NCI-H2196 treated with DMSO at 0.1 percent for 48 hours (cell line): ENCODE measurements around the gene NKX6-2.

Experiments used
- DNase-seq: peaks from one replicate; lab custom pipeline; 2025; ENCODE audit not compliant: unreplicated experiment; lab: John Stamatoyannopoulos, UW

Gene NKX6-2

DNA sequence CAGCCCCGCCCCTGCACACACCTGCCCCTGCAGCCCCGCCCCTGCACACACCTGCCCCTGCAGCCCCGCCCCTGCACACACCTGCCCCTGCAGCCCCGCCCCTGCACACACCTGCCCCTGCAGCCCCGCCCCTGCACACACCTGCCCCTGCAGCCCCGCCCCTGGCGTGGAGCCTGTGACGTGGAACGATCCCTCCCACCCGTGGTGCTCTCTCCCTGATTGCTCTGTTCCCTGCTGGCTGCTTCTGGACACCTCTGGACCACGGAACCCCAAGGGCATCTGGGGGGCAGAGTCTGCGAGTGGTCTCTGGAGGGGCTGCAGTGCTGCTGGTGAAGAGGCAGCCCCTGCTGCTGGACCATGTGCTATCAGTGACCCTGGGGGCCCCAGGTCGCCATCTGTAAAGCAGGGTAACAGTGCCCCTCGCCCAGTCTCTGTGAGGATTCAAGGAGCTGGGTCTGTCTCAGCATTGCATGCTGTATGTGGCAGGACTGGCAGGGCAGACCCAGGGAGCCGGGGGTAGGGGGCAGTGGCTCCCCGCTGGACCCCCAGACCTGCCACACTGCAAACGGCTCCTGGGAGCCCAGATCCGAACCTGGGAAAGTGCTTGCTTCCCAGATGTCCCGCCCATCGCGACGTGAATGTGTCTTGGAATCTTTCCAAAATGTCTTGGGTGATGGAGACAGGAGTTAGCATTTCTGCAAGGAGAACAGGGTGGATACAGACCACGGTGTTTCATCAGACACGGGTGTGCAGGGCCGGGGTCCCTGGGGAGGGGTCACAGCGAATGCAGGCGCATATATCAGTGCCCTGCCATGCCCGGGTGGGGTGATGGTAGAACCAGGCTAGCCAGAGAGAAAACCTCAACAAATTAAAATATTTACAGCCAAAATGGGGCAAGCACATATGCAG, 27.9 kb upstream of the NKX6-2 start:
- no peak for DNase-seq

DNA sequence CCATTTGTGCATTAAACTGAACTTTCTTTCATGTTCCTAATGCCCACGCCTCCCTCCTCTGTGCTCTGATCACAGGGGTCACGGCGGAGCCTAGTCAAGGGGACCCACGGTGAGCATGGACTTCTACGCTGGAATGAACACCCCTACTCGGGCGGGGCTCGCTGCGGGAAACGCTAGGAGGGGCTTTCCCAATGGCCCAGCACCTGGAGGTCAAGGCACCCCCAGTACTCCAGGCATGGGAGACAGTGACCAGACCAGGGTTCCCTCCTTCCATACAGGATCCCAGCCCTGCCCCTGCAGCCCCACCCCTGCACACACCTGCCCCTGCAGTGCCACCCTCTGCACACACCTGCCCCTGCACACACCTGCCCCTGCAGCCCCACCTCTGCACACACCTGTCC, 27.1 kb upstream of the NKX6-2 start:
- no peak for DNase-seq

DNA sequence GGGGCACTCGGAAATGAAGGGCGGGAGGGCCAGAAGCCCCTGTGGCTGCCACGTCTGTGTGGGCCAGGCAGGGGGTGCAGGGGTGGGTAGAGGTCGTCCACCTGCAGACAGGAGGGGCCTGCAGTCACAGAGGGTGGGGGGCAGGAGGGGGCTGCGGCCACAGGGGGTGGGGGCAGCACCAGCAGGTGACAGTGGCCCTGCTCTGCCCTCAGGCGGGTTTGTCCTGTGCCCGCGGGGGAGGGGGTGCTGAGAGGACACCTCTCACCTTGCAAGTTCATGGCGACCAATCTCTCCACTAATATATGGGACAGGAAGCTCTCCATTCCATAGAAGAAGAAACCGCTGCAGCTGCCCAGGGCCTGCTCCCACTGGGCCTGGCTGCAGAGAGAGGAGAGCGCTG, 26.6 kb upstream of the NKX6-2 start:
- DNase-seq, result no peak

DNA sequence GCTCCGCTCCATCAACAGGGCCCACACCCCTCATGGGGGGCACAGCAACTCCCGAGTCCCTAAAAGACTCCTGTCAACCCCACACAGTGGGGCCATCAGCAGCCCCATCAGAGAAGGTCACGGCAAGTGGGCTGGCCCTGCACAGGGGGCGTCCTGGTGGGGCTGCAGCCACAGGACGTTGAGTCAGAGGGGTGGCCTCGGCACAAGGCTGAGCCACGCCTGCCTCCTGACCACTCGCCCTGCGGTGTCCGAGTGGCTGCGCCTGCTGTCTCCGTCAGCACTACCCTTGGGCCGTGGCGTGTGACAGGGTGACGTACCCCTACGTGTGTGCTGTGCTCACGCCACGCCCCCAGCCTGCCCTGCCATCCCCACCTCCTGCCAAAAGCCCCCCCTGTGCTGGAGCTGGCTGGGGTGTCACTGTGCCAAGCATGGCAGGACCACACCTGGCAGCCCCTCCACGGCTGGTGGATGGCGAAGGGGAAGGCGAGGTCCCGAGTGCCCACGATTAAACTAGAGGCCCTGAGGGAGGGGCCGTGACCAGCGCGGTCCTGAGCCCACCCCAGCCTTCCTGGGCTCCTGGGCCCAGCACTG, 26.0 kb upstream of the NKX6-2 start:
- no peak for DNase-seq

DNA sequence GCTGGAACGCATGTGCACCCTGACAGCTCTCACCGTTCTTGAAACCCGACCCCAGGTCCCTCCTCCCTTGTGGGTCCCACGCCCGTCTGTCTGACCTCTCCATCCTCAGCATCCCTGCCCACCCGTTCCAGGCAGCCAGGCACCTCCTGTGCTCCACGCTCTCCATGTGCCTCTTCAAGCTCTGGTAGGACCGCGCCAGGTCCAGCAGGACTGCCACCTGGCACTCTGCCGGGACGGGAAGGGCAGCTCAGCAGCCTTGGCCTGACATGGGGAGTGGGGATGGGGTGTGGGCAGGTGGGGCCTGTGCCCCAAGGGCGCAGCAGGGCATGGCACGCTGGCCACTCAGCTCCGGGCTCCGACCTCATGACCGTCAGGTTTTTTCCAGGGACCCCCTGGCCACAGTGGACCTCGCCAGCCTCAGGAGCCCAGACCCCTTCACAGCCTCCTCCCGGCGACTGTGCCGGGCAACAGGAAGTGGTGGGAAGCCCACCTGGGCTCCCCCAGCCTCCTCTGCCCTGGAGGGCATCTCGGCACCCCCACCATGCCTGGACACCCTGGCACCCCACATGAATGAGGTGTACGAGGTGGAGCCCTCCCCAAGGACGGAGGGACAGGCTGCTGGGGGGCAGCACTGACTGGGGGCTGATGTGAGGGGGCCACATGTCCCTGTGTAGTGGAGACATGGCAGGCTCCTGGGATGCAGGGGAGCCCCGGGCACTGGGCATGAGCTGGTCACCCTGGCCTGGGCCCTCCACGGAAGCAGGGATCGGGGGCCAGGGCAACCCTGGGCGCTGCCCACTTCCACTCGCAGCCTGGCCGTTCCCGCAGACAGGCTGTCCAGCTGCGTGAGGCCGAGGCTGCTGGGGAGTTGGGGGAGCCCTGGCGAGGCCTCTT, 25.1 kb upstream of the NKX6-2 start:
- DNase-seq, result no peak

DNA sequence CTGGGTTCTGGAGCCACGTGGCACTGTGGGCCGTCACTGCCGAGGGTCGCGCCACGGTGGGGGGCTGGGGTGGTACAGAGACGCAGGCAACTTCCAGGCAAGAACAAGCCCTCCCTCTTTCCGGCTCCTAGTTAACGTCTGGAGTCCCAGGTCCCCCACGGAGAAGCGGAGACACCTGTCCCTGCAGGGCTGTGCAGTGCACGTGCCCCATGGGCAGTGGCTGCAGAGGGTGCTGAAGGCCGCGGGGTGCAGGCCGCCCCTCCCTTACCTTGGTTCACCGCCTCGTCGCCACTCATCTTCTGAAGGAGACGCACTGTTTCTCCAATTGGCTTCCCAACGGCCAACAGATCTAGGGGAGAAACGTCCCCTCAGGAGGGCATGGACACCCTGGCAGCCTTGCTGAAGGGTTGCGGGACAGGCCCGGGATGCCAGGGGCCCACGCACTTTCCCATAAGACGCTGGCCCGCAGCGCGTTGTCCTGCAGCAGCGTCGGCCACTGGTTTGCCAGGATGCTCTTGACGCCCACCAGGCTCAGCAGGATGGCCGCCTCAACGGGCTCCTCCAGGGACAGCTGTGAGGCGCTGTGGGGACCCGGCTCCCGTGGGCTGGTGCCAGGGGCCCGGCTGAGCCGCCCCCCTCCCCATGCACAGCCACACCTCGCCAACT, 24.3 kb upstream of the NKX6-2 start:
- no peak for DNase-seq

DNA sequence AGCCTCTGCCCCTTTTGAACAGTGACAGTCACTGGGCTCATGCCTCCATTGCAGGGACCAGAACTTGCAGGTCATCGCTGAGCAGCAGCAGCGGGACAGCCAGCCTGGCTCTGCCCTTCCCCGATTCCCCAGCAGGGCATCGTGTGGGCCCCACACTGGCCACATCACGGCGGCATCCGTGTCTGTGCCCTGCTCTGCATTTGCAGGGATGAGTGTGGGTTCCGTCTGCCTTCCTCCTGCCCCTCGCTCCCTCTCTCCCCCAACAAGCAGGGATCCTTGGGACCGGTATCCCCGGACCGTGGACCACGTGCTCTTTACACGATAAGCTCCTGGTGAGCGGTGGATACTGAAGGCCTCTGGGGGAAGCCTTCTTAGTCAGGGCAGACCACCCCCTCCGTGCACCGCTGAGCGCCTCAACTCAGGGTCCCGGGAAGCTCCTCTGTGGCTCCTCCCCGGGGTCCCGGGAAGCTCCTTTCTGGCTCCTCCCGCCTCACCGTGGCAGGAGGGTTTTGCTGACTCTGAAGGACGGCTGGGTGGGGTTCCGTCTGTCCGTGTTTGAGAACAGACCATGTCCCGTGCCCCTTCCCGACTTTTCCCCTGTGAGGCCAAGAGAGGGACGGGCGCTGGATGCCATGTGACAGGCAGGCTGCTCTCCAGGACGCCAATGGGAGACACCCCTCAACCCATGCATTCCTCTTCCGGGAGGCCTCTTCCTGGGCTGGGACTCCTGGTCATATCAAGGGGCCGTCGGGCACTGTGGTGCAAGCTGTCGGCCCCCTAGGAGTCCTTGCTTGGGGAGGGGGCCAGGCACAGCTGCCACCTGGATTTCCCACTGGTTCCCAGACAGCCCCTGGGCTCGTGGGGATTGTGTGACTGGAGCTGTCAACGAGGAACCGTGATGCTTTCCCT, 23.5 kb upstream of the NKX6-2 start:
- no peak for DNase-seq

DNA sequence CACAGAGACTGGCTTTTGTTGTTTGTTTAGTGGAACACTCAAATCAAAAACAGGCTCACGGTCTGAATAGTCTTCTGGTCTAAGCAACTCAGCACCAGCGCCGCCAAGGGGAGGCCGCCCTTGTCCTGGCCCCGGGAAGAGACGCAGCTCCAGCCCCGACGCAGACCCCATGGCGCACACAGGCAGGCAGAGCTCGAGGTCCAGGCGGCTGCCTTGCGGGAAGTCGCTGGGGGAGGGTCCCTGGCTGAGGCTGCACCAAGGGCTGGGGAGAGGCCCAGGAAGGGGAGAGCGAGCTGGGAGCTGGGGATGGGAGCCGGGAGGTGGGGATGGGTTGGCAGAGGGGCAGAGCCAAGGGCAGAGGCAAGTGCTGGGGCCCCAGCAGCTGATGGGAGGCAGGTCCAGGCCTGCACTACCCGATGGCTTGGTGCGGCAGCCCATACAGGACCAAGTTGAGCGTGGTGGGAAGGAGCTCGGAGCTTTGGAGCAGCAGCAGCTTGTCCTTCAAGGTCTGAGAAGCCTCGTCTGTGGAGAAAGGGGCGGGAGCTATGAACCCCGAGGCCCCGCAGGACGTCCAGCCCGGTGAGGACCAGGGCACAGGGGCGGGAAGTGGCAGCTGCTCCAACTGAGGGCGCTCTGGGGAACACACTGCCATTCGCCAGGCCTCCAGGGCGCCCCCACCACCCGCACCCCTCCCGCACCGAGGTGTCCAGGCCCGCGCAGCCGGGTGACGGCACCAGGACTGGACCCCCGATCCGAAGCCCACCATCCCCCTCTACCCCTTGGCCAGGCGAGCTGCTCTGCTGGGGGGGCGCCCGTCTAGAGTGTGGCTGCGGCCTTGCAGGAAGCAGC, 22.7 kb upstream of the NKX6-2 start:
- DNase-seq, result no peak

DNA sequence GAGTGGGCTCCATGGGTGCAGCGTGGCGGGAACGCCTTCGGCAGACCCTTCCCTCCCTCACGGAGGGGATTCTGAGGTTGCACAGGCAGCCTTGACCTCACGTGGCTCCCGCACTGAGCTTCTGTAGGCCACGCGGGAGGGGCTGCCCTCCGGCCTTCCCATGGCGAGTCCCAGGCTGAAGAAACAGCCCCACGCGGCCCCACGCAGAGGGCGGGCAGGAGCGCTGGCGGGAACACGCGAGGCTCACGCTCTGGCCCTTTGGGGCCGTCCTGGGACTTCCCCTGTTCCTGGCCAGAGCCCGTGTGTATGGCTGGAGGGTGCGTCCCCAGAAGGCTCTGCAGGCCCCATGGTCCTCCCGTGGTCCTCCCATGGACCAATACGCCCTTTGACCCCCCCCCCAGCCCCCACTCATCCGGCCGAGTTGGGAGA, 21.7 kb upstream of the NKX6-2 start:
- DNase-seq, result no peak

DNA sequence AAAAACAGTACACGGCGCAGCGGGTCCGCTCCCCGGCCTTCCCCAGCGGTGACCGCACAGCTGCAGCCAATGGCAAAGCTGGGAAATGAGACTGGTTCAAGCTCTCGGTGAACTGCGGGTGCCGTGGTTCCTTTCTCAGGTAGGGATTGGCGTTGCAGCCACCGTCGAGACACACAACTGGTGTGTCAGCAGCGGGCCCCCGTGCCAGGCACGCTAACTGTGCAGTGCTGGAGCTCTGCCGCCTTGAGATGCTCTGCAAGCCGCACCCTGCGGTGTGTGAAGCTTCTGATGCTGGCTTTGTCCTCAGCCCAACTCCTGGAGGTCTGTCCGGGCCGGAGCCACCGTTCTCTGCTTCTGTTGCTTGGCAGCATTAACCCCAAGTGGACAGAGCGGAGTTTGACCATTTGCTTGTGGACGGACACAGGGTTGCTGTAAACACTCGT, 20.6 kb upstream of the NKX6-2 start:
- DNase-seq, result no peak

DNA sequence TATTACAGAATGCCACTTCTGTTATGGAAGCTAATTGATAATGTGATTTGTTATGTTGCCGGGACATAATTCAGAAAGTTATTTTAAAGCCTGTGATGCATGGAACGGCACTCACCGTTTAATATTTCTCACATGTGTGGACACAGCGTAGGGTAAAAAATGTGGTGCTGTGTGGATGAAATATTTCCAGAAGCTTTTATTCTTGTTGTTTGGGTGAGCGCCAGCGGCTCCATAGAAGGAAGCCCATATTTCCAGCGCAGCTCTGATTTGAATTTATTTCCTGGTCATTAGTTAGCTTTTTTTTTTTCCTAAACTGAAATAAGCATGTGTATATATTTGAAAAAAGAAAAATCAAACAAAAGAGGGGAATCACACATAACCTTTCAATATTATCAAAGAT, 20.2 kb upstream of the NKX6-2 start:
- DNase-seq, result no peak

DNA sequence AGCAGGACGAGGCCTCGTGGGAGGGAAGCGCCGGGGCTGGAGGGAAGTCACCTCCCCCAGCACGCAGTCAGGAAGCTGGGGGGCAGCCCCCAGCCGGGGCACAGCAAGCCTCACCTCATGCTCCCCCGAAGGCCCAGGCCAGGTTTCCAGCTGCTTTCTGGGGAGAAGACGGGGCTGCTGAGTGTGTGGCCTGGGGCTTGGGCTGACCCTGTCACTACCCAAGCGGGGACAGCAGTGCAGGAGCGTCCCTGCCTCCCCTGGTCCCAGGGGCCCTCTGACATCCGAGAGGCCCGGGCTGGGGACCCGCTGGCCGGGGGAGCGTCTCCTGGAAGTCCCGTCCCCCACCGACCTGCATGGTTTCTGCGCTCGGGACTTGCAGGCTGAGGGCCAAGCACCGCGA, 19.7 kb upstream of the NKX6-2 start:
- no peak for DNase-seq

DNA sequence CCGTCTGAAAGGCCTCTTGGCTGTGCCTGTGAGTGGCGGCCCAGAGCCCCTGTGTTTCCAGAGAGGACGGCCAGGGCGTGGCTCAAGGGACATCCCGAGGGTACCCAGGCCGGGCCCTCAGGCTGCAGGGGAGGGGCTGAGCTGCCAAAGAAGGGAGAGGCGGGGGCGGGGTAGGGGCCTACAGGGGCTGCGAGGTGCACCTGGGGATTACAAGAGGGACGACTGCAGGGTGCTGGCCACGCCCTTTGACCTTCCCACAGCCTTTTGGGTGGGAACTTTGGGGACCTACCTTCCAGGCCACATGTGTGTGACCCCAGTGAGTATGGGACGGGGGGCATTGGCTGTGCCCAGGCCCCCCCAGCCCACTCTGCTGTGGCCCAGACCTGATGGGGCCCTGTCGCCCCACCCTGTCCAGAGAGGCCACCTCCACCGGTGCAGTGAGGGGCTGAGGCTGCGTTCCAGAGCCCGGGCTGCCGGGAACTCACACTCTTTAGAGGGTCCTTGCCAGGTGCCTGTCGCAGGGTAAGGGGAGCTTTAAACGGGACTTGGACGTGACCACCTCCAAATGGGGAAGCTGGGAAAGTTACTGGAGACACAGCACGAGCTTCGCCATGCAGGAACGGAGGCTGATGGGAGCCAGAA, 19.0 kb upstream of the NKX6-2 start:
- DNase-seq, result no peak

DNA sequence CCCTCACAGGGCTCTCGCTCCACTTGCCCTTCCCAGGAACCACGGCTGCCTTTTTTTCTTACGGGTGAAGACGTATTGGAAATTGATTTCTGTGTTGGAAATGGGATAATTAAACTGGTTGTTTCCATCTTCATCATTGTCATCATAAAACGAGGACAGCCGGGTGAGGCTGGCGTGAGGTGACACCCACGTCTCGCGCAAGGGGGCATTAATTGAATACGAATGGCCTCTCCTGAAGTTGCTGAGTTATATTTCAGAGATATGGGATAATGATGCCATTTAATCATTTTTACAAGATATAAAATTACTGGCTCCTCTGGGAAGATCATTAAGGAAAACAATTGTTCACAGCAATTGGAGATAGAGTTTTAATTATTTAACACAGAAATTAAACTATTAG, 18.3 kb upstream of the NKX6-2 start:
- DNase-seq, result no peak

DNA sequence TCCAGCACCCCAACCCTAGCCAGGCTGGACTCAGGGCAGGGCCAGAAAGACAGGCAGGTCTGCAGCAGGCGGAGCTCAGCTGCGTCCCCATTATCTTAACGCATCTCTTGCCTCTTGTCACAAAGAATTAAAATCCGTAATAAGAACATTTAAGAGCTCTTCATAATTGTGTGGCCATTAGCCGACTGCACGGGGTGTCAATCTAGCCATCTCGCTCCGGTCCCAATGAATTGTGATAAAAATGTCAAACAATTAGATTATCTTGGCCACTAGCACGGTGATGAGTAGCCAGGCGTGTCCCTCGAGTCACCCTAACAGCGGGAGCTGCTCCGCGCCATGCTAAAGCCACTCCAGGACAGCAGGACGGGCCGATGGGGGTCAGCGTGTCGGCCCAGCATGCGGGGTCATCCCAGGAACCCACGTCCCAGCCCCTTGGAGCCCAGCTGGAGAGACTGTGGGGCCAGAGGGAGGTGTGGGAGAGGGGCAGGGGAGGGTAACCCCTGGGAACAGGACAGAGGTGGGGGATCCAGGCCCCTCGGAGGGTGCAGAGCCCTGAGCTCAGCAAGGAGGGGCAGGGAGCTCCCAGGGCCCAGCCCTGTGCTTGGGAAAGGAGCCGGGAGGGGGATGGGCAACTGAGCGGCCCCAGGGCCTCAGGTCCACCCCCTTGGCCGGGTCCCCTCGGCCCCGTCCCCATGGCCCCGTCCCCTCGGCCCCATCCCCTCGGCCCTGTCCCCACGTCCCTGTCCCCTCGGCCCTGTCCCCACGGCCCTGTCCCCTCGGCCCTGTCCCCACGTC, 17.7 kb upstream of the NKX6-2 start:
- no peak for DNase-seq

DNA sequence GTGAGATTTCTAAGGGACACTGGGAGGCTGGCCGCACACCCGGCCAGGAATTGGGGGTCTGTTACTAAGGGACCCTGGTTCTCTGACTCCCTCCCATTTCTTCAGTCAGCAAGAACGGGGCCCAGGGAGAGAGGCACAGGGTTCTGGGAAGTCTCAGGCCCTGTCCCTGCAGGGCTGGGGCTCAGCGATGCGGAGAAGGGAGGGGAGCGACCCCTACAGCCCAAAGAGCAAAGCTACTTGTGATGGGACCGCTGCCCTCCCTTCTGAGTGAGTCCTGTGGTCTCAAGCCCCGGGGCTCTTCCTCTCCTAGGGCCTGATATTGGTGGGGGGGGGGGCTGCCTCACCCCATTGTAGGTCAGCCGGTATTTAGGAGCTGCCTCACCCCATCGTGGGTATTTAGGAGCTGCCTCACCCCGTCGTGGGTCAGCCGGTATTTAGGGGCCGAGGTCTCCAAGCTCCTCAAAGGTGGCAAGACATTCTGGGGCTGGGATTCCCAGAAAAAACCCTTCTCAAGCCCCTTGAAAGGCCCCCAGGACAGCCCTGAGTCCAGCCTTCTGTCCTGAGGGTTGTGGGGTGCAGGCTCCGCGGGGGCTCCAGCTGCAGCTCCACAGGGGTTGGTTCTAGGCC, 16.9 kb upstream of the NKX6-2 start:
- no peak for DNase-seq

DNA sequence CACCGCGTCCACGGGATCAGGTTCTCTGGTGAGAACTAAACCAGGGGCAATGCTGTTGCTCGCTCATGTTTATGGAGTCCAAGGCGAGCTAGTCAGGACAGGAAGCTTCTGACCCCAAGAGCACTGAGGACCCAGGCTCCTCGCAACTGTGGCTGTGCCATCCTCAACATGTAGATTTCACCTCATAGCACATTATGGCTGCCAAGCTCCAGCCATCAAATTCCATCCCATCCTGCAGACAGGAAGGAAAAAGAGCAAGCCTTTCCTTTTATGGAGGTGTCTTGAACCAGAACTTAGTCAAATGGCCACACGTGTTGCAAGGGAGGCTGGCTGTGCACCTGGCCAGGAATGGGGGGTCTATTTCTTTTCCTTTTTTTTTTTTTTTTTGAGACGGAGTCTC, 16.1 kb upstream of the NKX6-2 start:
- no peak for DNase-seq
